T-helper 17 cell (primary cell): ENCODE data around the gene WNT3A. TPM values are rescaled to one million over a fixed set of nuclear protein-coding genes. Genes with fewer than 3 reads are reported as not detected.

Experiments used
- ATAC-seq: fragments of 150-1000 bp; cut with Tn5 transposase; 2 replicates; pipeline ENCODE4 v1.10.0; 2021; ENCODE audit warnings: mild to moderate bottlenecking, moderate library complexity
- DNase-seq, 3 donors: peaks; one replicate each; pipeline versions ENCODE4 v3.0.0 to v3.0.0-alpha.2; 2020 to 2021
- H3K9me3 ChIP-seq: one replicate; pipeline ENCODE4 v1.7.0; 2013; ENCODE audit warnings: low read length, mild to moderate bottlenecking; ENCODE audit not compliant: control insufficient read depth, poor library complexity, severe bottlenecking
- H3K27ac Mint-ChIP-seq: one replicate; pipeline ENCODE4 v1.8.0; 2022; ENCODE audit warnings: mild to moderate bottlenecking, moderate library complexity, mixed read lengths
- H3K27me3 Mint-ChIP-seq: one replicate; pipeline ENCODE4 v1.8.0; 2022; ENCODE audit warnings: mixed read lengths
- H3K36me3 Mint-ChIP-seq: one replicate; pipeline ENCODE4 v1.8.0; 2022; ENCODE audit warnings: low read depth, mixed read lengths
- H3K4me1 Mint-ChIP-seq: one replicate; pipeline ENCODE4 v1.8.0; 2022; ENCODE audit warnings: mild to moderate bottlenecking, mixed read lengths
- H3K4me3 Mint-ChIP-seq: one replicate; pipeline ENCODE4 v1.8.0; 2022; ENCODE audit warnings: mild to moderate bottlenecking, moderate library complexity, mixed read lengths
- total RNA-seq, 4 donors: library from RNA in 2 of 4; stranded (reverse) in 2 of 4; gene quantifications; one replicate each; pipeline ENCODE4 v1.2.3 and lab custom pipeline; 2022 to 2026

WNT3A gene
- total RNA-seq, 2 donors from 2014 or later, result not detected

GRCh38 chr1:228102791-228103620, 96.2 kb downstream of the WNT3A start, which contains the start of gene C1orf35:
Gene C1orf35, minus strand, starts transcription at chr1:228103325. Its CDS starts 98 bp downstream, at chr1:228103227.
- H3K27me3 Mint-ChIP-seq, result no peaks in the 10 kb centered on the region
- H3K4me3 Mint-ChIP-seq, result peak within 1 kb of the TSS; percentile 91
- ATAC-seq (peak; percentile 78), DNase-seq (peak; percentile 89 to 91 (median 91))
- peak within 1 kb of the TSS; percentile 85 for H3K27ac Mint-ChIP-seq
- peaks cover 20% of the 10 kb centered on the region for H3K4me1 Mint-ChIP-seq
- peaks cover 3% of the 10 kb centered on the region for H3K36me3 Mint-ChIP-seq
- H3K9me3 ChIP-seq, result no peaks in the 10 kb centered on the region

GRCh38 chr1:228104526-228105269, 97.9 kb downstream of the WNT3A start:
- ATAC-seq (no peak), DNase-seq (no peak)
- no peaks in the 10 kb centered on the region for H3K36me3 Mint-ChIP-seq
- H3K27me3 Mint-ChIP-seq, result no peaks in the 10 kb centered on the region
- H3K4me3 Mint-ChIP-seq, result peak overlapping the region; percentile 78
- H3K4me1 Mint-ChIP-seq, result peaks cover 18% of the 10 kb centered on the region
- H3K27ac Mint-ChIP-seq, result peak overlapping the region; percentile 85
- no peaks in the 10 kb centered on the region for H3K9me3 ChIP-seq

GRCh38 chr1:228105270-228105995, 98.6 kb downstream of the WNT3A start:
- H3K27ac Mint-ChIP-seq, result no peak overlapping the region
- peak overlapping the region; percentile 33 for H3K4me3 Mint-ChIP-seq
- no peaks in the 10 kb centered on the region for H3K9me3 ChIP-seq
- no peaks in the 10 kb centered on the region for H3K27me3 Mint-ChIP-seq
- DNase-seq, result no peak
- peaks cover 21% of the 10 kb centered on the region for H3K4me1 Mint-ChIP-seq
- ATAC-seq, result no peak
- H3K36me3 Mint-ChIP-seq, result no peaks in the 10 kb centered on the region

- no peaks in the 10 kb centered on the region for H3K9me3 ChIP-seq
- no peaks in the 10 kb centered on the region for H3K36me3 Mint-ChIP-seq
- DNase-seq (no peak), ATAC-seq (no peak)
- H3K4me1 Mint-ChIP-seq, result peaks cover 17% of the 10 kb centered on the region
- H3K27ac Mint-ChIP-seq, result no peak overlapping the region
- no peak overlapping the region for H3K4me3 Mint-ChIP-seq
- H3K27me3 Mint-ChIP-seq, result no peaks in the 10 kb centered on the region
Observed at GRCh38 chr1:228105996-228106799, 99.4 kb downstream of the WNT3A start.

GRCh38 chr1:228106800-228107054, 99.9 kb downstream of the WNT3A start:
- ATAC-seq, result no peak

GRCh38 chr1:228107636-228108035, 100.8 kb downstream of the WNT3A start:
- no peaks in the 10 kb centered on the region for H3K9me3 ChIP-seq
- DNase-seq (no peak), ATAC-seq (no peak)
- H3K27me3 Mint-ChIP-seq, result no peaks in the 10 kb centered on the region
- H3K4me3 Mint-ChIP-seq, result peak overlapping the region; percentile 95
- H3K27ac Mint-ChIP-seq, result peak overlapping the region; percentile 19
- no peaks in the 10 kb centered on the region for H3K36me3 Mint-ChIP-seq
- H3K4me1 Mint-ChIP-seq, result peaks cover 12% of the 10 kb centered on the region

More at GRCh38 chr1:228106800-228107054, 99.9 kb downstream of the WNT3A start:
- Mint-ChIP-seq H3K27ac (no peak overlapping the region), H3K4me1 (peaks cover 12% of the 10 kb centered on the region), H3K4me3 (no peak overlapping the region), H3K36me3 (no peaks in the 10 kb centered on the region), H3K27me3 (no peaks in the 10 kb centered on the region)
- H3K9me3 ChIP-seq, result no peaks in the 10 kb centered on the region
- no peak for DNase-seq

- no peaks in the 10 kb centered on the region for H3K27me3 Mint-ChIP-seq
- H3K4me3 Mint-ChIP-seq, result peak overlapping the region; percentile 95
- DNase-seq, result no peak
- H3K36me3 Mint-ChIP-seq, result no peaks in the 10 kb centered on the region
- peaks cover 11% of the 10 kb centered on the region for H3K4me1 Mint-ChIP-seq
- ATAC-seq, result no peak
- no peak overlapping the region for H3K27ac Mint-ChIP-seq
- no peaks in the 10 kb centered on the region for H3K9me3 ChIP-seq
Observed at GRCh38 chr1:228108055-228108690, 101.4 kb downstream of the WNT3A start.

- no peak for DNase-seq
- Mint-ChIP-seq H3K27ac (peak overlapping the region; percentile 85), H3K4me3 (peak overlapping the region; percentile 95), H3K27me3 (no peaks in the 10 kb centered on the region), H3K4me1 (peaks cover 8% of the 10 kb centered on the region), H3K36me3 (no peaks in the 10 kb centered on the region)
- no peak for ATAC-seq
- no peaks in the 10 kb centered on the region for H3K9me3 ChIP-seq
Observed at GRCh38 chr1:228108742-228109072, 101.9 kb downstream of the WNT3A start.

GRCh38 chr1:228109073-228109961, 102.5 kb downstream of the WNT3A start, which contains the start of gene MRPL55:
Gene MRPL55, minus strand, starts transcription at chr1:228109299. Its CDS starts 1,039 bp downstream, at chr1:228108260.
- peak; percentile 98 to 99 (median 99) for DNase-seq
- Mint-ChIP-seq H3K27ac (peak within 1 kb of the TSS; percentile 85), H3K27me3 (no peaks in the 10 kb centered on the region), H3K4me3 (peak within 1 kb of the TSS; percentile 95), H3K4me1 (peaks cover 8% of the 10 kb centered on the region), H3K36me3 (no peaks in the 10 kb centered on the region)
- peak; percentile 97 for ATAC-seq
- no peaks in the 10 kb centered on the region for H3K9me3 ChIP-seq

- no peaks in the 10 kb centered on the region for H3K9me3 ChIP-seq
- DNase-seq (no peak), ATAC-seq (no peak)
- Mint-ChIP-seq H3K4me1 (peaks cover 8% of the 10 kb centered on the region), H3K27me3 (no peaks in the 10 kb centered on the region), H3K36me3 (no peaks in the 10 kb centered on the region), H3K27ac (peak overlapping the region; percentile 85), H3K4me3 (peak overlapping the region; percentile 95)
Observed at GRCh38 chr1:228109962-228110488, 103.2 kb downstream of the WNT3A start.

GRCh38 chr1:228110556-228110955, 103.8 kb downstream of the WNT3A start:
- Mint-ChIP-seq H3K27me3 (no peaks in the 10 kb centered on the region), H3K27ac (peak overlapping the region; percentile 85), H3K4me3 (no peak overlapping the region), H3K4me1 (peaks cover 8% of the 10 kb centered on the region), H3K36me3 (no peaks in the 10 kb centered on the region)
- DNase-seq, result no peak
- H3K9me3 ChIP-seq, result no peaks in the 10 kb centered on the region
- ATAC-seq, result no peak
